GM10847 (cell line): ENCODE measurements around the gene NTN5.

ENCODE experiments used
- POLR2A ChIP-seq: IDR thresholded peaks from 2 replicates; pipeline ENCODE4 v1.6.1; 2011; ENCODE audit not compliant: insufficient read length; ENCODE audit errors: extremely low read depth

The NTN5 gene

GRCh38 chr19:48711106-48711662 is 38.4 kb upstream of the NTN5 start:
- no peak for TF ChIP-seq POLR2A

GRCh38 chr19:48708471-48708870 is 35.7 kb upstream of the NTN5 start:
- no peak for TF ChIP-seq POLR2A

- TF ChIP-seq POLR2A: no peak
Measured at GRCh38 chr19:48705431-48705830, 32.6 kb upstream of the NTN5 start.

DNA sequence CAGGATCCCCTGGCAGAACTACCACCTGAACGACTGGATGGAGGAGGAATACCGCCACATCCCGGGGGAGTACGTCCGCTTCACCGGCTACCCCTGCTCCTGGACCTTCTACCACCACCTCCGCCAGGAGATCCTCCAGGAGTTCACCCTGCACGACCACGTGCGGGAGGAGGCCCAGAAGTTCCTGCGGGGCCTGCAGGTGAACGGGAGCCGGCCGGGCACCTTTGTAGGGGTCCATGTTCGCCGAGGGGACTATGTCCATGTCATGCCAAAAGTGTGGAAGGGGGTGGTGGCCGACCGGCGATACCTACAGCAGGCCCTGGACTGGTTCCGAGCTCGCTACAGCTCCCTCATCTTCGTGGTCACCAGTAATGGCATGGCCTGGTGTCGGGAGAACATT is 30.5 kb upstream of the NTN5 start:
- no peak for TF ChIP-seq POLR2A

DNA sequence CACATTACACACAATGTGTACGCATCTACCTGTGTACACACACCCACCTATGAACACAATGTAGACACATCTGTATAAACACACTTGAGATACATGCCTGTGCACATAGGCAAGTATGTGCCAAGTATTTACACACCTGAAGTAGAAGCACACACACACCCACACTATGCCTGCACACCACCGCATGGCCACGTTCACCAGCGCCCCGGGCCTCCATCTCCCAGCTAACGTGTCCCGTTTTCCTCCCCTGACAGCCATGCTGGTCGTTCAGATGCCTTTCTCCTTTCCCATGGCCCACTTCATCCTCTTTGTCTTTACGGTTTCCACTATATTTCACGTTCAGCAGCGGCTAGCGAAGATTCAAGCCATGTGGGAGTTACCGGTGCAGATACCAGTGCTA is 29.9 kb upstream of the NTN5 start:
- no peak for TF ChIP-seq POLR2A

DNA sequence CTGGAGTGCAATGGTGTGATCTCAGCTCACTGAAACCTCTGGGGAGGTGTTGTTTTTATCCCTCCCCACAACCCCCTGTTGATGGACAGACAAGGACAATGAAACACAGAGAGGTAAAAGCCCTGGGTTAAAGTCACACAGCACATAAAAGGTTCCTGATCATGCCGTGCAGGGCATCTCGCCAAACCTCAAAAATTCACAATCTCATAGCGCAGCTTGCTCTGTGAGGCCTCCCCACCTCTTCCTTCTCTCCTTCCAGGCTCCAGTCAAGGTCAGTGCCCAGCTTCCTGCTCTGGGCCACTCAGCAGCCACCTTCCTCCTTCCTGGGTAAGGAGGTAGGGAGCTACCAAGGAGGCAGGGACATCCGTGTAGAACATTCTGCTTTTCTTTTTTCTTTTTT is 25.2 kb upstream of the NTN5 start:
- TF ChIP-seq POLR2A: no peak

- TF ChIP-seq POLR2A: no peak
Measured at GRCh38 chr19:48696353-48697010, 23.7 kb upstream of the NTN5 start.

- no peak for TF ChIP-seq POLR2A
Measured at GRCh38 chr19:48695743-48696352, 23.0 kb upstream of the NTN5 start, which contains the start of gene FUT2. Gene FUT2 (plus strand): TSS chr19:48695971. CDS start chr19:48702957, 6,986 bp downstream.

GRCh38 chr19:48689449-48689848 is 16.6 kb upstream of the NTN5 start:
- TF ChIP-seq POLR2A: no peak

DNA sequence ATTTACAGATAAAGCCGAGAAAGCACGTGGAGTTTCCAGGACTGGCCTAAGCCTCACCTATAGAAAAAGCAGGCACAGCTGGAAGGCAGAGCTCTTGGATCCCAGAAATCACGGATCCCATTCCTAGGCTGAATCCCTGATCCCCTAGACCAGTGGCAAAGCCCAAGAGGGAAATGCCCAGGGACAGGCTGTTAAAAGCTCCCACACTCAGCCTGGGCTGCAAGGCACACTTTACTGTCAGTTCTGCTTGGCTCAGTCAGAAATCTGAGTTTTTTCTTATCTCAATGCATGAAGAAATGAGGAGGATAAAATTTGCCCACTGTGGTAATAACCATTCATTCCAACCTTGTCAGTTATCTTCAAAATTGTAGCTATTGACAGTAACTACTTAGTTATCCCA is 15.0 kb upstream of the NTN5 start:
- TF ChIP-seq POLR2A: no peak

GRCh38 chr19:48686088-48686487 is 13.3 kb upstream of the NTN5 start:
- no peak for TF ChIP-seq POLR2A

DNA sequence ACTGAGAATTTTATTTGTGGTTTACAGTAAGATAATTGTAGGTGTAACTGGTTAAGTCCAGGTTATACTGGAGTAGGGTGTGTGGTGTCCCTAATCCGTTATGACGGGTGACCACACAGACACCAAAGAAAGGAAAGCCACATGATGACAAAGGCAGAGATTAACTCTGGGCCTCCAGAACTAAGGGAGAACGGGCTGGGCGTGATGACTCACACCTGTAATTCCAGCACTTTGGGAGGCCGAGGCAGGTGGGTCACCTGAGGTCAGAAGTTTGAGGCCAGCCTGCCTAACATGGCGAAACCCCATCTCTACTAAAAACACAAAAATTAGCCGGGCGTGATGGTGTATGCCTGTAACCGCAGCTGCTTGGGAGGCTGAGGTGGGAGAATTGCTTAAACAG is 12.8 kb upstream of the NTN5 start:
- TF ChIP-seq POLR2A: no peak

- no peak for TF ChIP-seq POLR2A
Measured at GRCh38 chr19:48683349-48683748, 10.5 kb upstream of the NTN5 start.

- no peak for TF ChIP-seq POLR2A
Measured at GRCh38 chr19:48681127-48681470, 8.3 kb upstream of the NTN5 start.

DNA sequence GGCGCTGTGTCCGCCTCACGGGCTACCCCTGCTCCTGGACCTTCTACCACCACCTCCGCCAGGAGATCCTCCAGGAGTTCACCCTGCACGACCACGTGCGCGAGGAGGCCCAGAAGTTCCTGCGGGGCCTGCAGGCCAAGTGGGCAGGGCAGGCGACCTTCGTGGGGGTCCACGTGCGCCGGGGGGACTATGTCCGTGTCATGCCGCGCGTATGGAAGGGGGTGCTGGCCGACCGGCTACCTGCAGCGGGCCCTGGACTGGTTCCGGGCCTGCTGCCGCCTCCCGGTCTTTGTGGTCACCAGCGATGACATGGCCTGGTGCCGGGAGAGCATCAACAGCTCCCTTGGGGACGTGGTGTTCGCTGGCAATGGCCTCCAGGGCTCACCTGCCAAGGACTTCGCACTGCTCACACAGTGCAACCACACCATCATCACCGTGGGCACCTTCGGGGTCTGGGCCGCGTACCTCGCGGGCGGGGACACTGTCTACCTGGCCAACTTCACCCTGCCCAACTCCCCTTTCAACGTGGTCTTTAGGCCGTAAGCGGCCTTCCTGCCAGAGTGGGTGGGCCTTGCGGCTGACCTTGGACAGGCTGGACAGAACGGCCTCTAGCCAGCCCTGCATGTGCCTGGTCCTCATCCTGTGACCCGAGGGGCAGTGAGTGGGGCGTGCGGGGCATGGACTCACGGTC is 7.8 kb upstream of the NTN5 start:
- TF ChIP-seq POLR2A: no peak

DNA sequence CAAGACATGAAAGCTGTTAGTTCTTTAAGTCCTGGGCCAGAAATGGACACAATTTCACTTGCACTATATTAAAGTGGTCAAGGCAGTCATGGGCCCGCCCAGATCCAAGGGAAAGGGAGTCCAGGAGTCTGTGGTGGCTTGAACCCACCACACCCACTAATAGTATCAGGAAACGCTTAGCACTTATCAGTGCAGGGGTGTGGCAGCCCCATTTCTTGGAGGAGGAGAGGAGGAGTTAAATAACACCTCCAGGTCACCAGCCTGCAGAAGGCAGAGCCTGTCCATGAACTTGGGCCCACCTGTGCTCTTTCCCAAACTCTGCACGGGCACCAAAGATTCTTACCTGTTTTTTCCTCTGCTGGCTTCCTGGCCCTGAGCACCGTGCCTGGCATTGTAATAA is 5.4 kb upstream of the NTN5 start:
- TF ChIP-seq POLR2A: no peak

GRCh38 chr19:48676887-48677286 is 4.1 kb upstream of the NTN5 start:
- no peak for TF ChIP-seq POLR2A

- TF ChIP-seq POLR2A: no peak
Measured at GRCh38 chr19:48676487-48676886, 3.7 kb upstream of the NTN5 start.
